Erythroblast (primary cell): ENCODE results near the gene CSH1.
"Not testable (repeated sequence)": the region's sequence is repeated elsewhere in the genome, so short reads cannot be mapped to it uniquely, and the experiment has no call there.

Experiments used
- GATA1 ChIP-seq: IDR thresholded peaks from 2 replicates; pipeline ENCODE4 v1.6.1; 2011; ENCODE audit warnings: low read depth, mild to moderate bottlenecking, control low read depth, low read length, moderate library complexity
- POLR2A ChIP-seq: IDR thresholded peaks from 2 replicates; pipeline ENCODE4 v1.6.1; 2011; ENCODE audit warnings: mild to moderate bottlenecking, low read length

DNA sequence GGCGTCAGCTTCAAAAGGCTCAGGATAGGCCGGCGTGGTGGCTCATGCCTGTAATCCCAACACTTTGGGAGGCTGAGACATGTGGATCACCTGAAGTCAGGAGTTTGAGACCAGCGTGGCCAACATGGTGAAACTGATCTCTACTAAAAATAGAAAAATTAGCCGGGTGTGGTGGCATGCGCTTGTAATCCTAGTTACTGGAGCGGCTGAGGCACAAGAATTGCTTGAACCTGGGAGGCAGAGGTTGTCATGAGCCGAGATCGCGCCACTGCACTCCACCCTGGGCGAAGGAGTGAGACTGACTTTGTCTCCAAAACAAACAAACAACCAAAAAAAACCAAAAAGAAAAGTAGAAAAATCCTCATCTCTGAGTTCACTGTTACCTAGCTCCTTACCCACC, 11.3 kb downstream of the CSH1 start:
- not testable (repeated sequence) for TF ChIP-seq POLR2A, GATA1
